ENCODE data around the gene PRKCB.

GRCh38 chr16:24009098-24009497 lies 173.3 kb downstream of the PRKCB start:
- TF ChIP-seq BRCA1 (IDR thresholded peaks at IDR 0.05; ENCODE audit: low read depth, low read length) (no peak), CTCF (IDR thresholded peaks at IDR 0.05; ENCODE audit: control extremely low read depth in 1 of 3, insufficient read depth in 1 of 3, low read depth in 1 of 3, low read length in 3 of 3) (no peak), NANOG (IDR thresholded peaks at IDR 0.05; ENCODE audit: insufficient read depth, low read depth, low read length, poor library complexity, severe bottlenecking) (no peak)
